HUDEP-2 (cell line): Measurements from ENCODE around the gene GABPB2.

Source experiments
- DNase-seq, 76 experiments: peaks; one replicate each; lab custom pipeline; 2025; ENCODE audit not compliant: unreplicated experiment in 76 of 76; lab: John Stamatoyannopoulos, UW

GABPB2 gene

DNA sequence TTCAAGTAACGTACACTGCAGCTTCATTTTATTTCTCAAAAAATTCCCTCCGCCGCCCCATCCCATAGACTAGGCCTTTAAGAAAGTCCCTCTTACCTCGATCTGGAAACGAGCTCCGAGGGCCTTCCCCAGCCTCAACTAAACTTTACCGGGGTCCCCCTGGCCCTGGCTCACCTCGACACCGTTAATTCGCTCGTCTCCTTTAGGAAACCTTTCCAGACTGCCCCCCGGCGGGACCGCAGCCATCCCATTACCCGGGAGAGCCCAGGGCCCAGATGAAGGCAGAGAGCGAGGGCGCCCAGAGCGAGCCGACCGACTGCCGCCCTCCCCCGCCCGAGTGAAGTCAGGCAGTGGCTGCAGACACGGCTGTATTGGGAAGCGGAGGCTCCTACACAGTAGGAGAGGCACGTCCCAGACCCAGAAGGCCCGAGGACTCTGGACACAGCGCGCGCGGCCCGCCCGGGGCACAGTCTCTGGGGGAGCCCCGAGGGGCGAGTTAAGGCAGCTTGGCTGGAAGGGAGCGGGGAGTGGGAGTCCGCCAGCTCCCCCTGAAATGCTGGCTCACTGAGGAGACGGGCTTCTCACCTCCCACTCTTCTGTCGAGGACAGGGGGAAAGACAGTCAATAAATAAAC is 61.3 kb downstream of the GABPB2 start:
- DNase-seq: no peak

GRCh38 chr1:151132335-151133017 is 61.9 kb downstream of the GABPB2 start:
- DNase-seq: no peak

DNA sequence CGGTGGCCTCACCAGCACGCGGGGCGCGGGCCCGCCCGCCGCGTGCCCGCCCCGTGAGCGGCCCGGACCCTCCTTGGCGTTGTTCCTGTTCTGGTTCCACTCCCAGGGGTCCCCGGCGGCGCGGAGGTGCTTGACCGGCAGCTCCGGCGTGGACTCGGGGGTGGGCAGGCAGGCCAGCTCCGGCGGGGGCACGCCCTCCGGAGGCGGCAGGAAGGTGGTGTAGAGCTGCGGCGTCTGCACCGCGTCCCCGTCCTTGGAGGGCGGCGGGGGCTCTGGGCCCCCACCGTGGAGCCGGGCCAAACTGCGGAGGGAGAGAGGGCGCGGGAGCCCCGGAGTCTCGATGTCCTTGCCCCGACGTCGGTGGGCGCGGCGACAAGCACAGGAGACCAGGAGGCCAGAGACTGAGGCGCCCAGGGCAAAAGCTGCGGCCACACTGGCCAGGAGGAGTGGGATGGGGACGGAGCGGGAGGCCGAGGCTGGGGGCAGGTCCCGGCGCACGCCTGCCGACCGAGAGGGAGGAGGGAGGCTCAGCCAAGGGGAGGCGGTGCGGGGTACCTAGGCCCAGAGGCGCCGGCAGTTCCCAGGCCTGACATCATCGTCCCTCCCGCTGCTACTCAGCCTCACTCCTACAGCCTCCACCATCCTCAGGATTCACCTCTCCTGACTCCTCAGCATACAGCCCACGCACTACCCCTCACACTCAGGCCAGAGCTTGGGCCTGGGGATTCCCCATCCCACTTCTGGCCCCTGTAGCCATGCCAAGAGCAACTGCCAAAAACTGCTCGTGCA is 62.7 kb downstream of the GABPB2 start:
- no peak for DNase-seq

- DNase-seq: no peak
Measured at GRCh38 chr1:151134396-151134795, 63.8 kb downstream of the GABPB2 start.

GRCh38 chr1:151134991-151135390 is 64.4 kb downstream of the GABPB2 start:
- DNase-seq: no peak

GRCh38 chr1:151135433-151136385 is 65.1 kb downstream of the GABPB2 start:
- no peak for DNase-seq

- DNase-seq: no peak
Measured at GRCh38 chr1:151137789-151138188, 67.2 kb downstream of the GABPB2 start.

GRCh38 chr1:151142411-151143056 is 72.0 kb downstream of the GABPB2 start:
- no peak for DNase-seq

GRCh38 chr1:151143057-151143435 is 72.5 kb downstream of the GABPB2 start:
- no peak for DNase-seq

DNA sequence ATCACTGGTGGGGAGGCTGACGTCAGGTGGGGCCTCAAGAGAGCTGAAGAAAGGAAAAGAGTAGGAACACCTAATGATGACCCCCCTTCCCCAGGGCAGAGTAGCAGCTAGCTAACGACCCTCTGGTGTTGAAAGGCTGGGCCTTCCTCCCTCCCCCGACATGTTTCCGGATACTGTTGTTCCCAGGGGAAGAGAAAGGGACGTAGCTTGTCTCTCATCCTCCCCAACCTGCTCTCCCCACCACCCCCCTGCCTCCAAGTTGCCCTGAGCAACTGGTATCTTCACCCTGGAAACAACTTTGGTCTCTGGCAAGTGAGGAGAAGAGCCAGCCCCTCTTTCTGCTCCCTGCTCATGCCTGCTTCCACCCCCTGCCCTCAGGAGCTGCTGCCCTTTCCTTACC is 73.4 kb downstream of the GABPB2 start:
- DNase-seq: no peak

DNA sequence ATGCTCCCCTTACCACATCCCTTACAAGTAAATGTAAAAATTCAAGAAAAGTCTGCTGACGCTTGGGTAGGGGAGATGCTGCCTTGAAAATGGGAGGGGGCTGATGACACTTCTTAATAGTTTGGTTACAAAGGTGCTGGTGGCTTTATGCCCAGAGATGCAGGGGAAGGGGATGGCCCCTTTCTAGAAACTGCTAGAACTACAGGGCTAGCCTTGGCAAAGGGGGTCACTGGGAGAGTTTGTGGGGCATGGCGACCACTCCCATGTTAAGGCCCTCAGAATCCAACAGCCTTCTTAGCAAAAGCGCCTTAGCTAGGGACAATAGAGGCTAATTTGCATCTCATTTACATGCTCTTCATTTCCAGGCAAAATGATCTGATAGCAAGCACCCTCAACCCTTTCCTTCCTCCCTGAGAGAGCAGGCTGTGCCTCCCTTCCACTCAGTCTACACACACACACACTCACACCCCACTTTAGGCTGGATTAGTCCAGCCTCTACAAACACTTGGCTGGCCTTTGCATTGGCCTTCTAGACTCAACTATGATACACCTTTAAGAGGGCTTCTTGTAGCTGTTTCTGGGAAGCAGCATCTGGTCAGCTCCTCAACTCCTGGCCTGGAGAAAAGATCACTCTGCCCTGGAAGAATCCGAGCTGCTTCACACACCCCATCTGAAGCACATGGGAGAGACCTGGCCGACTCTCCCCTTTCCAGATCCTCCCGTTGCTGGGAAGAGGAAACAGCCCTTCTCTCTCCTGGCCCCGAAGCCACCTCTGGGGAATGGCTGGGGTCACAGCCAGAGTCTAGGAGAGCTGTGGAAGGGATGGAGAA is 74.1 kb downstream of the GABPB2 start:
- DNase-seq: peak in 2 of 76 experiments; percentile 2 to 14

DNA sequence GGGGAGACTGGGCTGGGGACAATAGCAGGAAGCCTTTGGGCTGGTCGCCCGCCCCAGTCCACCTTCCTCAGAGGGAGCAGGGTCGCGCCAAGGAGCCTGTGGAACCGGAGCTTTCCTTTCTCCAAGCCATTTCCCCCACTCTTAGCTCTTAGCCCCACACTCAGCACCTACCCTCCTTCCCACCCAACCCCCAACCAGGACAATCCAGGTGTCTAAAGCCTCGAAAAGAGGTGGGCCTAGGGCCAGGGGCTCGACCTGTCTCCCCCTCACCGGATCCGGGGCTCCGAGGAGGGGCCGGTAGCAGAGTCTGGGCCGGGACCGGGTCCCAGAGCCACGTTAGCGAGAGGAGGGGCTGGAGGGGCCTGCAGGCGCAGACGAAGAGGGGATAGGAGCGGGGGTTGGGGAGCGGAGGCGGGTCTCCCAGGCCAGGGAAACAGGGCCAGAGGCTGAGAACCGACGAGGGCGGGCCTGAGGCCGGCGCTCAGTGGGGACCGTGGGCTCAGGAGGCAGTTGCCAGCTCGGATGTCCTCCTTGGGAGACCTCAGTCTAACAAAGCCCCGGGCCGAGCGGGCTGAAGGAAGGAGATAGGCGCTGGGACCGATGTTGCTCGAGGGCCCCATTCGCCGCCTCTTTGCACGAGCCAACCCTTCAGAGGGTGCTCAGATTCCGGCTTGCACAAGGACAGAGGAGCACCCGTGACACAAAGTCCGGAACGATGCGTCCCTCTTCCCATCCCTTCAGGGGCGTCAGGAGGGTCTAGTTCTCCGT is 74.9 kb downstream of the GABPB2 start:
- DNase-seq: peak in 1 of 76 experiments; percentile 9

DNA sequence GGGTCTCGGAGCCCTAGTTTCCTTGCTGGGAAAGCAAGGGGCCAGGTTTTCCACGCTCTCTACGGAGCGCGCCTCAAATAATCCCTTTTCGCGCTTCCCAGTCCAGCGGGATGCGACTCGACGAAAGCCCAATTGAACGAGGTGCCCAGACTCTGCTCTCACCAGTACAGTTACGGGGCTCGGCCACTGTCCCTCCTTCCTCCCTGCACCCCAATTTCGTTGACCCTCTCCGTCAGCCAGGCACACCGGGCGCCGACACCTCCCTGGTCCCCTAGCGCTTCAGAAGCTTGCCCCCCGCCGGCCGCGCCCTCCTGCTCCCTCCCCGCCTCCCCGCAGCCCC is 75.5 kb downstream of the GABPB2 start:
- DNase-seq: no peak

GRCh38 chr1:151146412-151147131 is 76.0 kb downstream of the GABPB2 start, which contains the start of gene SEMA6C:
Gene SEMA6C, minus strand, starts transcription at chr1:151146631. Its CDS starts 4,010 bp downstream, at chr1:151142621.
- peak in 73 of 76 experiments; percentile 28 to 91 (median 80) for DNase-seq

DNA sequence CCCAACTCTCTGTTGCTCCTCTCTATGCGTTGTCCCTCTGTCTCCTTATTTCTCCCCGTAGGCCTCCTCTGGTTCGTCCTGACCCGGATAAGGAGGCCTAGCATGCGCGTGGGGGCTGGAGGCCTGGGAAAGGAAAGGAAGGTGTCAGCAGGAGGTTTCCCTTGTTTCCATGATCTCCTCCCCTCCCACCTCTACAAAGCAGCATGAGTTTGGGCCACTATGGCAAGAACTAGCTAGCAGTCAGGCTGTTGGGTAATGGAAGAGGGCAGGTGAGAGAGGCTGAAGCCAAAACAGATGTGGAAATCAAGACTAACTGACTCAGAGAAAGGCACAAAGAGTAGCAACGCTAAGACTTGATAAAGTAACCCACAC is 76.6 kb downstream of the GABPB2 start:
- no peak for DNase-seq

- peak in 10 of 76 experiments; percentile 5 to 28 (median 13) for DNase-seq
Measured at GRCh38 chr1:151147665-151148064, 77.1 kb downstream of the GABPB2 start.

DNA sequence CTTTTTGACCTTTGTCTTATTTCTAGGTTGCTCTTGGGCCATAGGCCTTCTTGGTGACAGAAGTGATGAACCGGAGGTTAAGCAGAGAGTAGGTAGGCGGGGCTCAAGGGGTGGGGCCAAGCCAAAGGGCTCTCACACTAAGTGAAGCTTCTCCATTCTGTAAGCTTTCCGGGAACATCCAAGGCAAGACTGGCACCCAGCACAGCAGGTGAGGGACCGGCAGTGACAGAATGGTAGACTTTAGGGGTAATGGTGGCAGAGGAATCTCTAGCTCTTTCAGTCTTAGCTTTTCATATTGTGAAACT is 85.9 kb downstream of the GABPB2 start, which contains the start of gene TNFAIP8L2:
Gene TNFAIP8L2 (plus strand): TSS at position 135 of the 305 bp plus-strand sequence. CDS start 2,049 bp downstream, outside the sequence.
- DNase-seq: peak in 30 of 76 experiments; percentile 5 to 61 (median 18)

DNA sequence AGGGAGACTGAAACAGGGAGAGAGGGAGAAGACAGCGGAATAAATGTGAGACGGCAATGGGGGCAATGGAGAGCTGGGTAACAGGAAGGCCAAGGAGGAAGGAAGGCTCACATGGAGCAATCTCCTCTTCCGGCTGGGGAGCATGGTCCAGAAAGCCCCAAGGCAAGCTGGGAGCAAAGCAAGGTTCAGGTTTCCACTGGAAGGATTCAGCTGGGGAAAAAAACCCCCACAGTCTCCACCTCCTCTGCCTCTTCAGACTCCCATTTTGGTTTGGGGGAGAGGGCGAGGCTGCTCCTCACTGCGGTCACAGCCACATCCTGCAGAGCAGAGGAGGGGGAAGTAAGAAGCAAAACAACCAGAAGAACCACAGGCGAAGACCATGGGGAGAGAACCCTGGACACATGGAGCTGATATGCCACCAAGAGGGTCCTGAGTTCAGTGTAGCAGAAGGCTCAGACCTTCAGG is 86.5 kb downstream of the GABPB2 start:
- no peak for DNase-seq
